Esophagus (tissue), 2 donors: Measurements from ENCODE around the gene COX4I1. TPM values are rescaled to one million over a fixed set of nuclear protein-coding genes. Genes with fewer than 3 reads are reported as not detected.

Experiments used
- H3K27ac ChIP-seq, 2 donors: one replicate each; pipeline ENCODE4 v1.5.1; 2013; ENCODE audit warnings: low read depth in 2 of 2, mild to moderate bottlenecking in 2 of 2, inconsistent platforms in 1 of 2, low read length in 1 of 2, moderate library complexity in 1 of 2
- H3K27me3 ChIP-seq, 2 donors: one replicate each; pipeline ENCODE4 v1.6.1; 2013; ENCODE audit warnings: low read length in 2 of 2, control low read depth in 1 of 2, mild to moderate bottlenecking in 1 of 2; ENCODE audit not compliant: insufficient read depth in 2 of 2, control insufficient read depth in 1 of 2
- H3K36me3 ChIP-seq, 2 donors: one replicate each; pipeline ENCODE4 v1.6.1; 2013; ENCODE audit warnings: low read length in 1 of 2; ENCODE audit not compliant: control insufficient read depth in 2 of 2, insufficient read depth in 2 of 2
- H3K4me1 ChIP-seq, 2 donors: one replicate each; pipeline ENCODE4 v1.6.1; 2013; ENCODE audit warnings: low read length in 1 of 2; ENCODE audit not compliant: control insufficient read depth in 2 of 2, insufficient read depth in 2 of 2
- H3K4me3 ChIP-seq, 2 donors: one replicate each; pipeline ENCODE4 v1.5.1; 2013; ENCODE audit warnings: low read length in 2 of 2, mild to moderate bottlenecking in 2 of 2, low read depth in 1 of 2, moderate library complexity in 1 of 2
- H3K9me3 ChIP-seq, 2 donors: one replicate each; pipeline ENCODE4 v1.6.1; 2013; ENCODE audit warnings: mild to moderate bottlenecking in 2 of 2, low read depth in 1 of 2, low read length in 1 of 2, moderate library complexity in 1 of 2; ENCODE audit not compliant: control insufficient read depth in 2 of 2, insufficient read depth in 1 of 2
- whole genome bisulfite sequencing, 2 donors: extraction: QIAGEN DNeasy Blood & Tissue Kit; methylation state at CpG; one replicate each; pipeline ENCODE4 v1.1.7; 2013; 5-methylcytosine and 5-hydroxymethylcytosine counted together
- polyA plus RNA-seq, 2 donors: library from polyadenylated mRNA; stranded (reverse); fragments of 200-250 nt; gene quantifications; one replicate each; pipeline ENCODE4 v1.2.3, GENCODE V29; 2013
- donor health status: healthy with polysubstance abuse.
- donor health status: Bipolar disorder and iron deficiency.

COX4I1 gene
- polyA plus RNA-seq, 2 donors = 884 to 1,078 TPM

- Histone ChIP-seq H3K4me1 (no peaks in the 10 kb centered on the region), H3K9me3 (no peaks in the 10 kb centered on the region), H3K27ac (no peak overlapping the region), H3K27me3 (peaks cover 0 to 3% of the 10 kb centered on the region in 2 donors), H3K36me3 (no peaks in the 10 kb centered on the region), H3K4me3 (no peak overlapping the region)
- 61 to 65% methylated on average over 8 of the region's 8 CpGs for WGBS, 2 donors
These were observed 33.7 kb upstream of the COX4I1 start for GRCh38 chr16:85765767-85766166.

- Histone ChIP-seq H3K4me1 (no peaks in the 10 kb centered on the region), H3K36me3 (no peaks in the 10 kb centered on the region), H3K27me3 (no peaks in the 10 kb centered on the region), H3K9me3 (no peaks in the 10 kb centered on the region), H3K4me3 (no peak overlapping the region), H3K27ac (no peak overlapping the region)
- WGBS, 2 donors = 48 to 60% methylated on average over 8 of the region's 8 CpGs
These were observed 32.0 kb upstream of the COX4I1 start for GRCh38 chr16:85767531-85767930.

GRCh38 chr16:85768199-85768598 is 31.3 kb upstream of the COX4I1 start:
- Histone ChIP-seq H3K27ac (no peak overlapping the region), H3K9me3 (no peaks in the 10 kb centered on the region), H3K36me3 (no peaks in the 10 kb centered on the region), H3K4me1 (no peaks in the 10 kb centered on the region), H3K27me3 (no peaks in the 10 kb centered on the region), H3K4me3 (no peak overlapping the region)
- WGBS, 2 donors = 56 to 66% methylated on average over 2 of the region's 2 CpGs

- 81 to 85% methylated on average over 6 of the region's 6 CpGs for WGBS, 2 donors
- H3K36me3 ChIP-seq = peaks cover 0 to 3% of the 10 kb centered on the region in 2 donors
- H3K9me3 ChIP-seq = no peaks in the 10 kb centered on the region
- H3K27me3 ChIP-seq = no peaks in the 10 kb centered on the region
- H3K27ac ChIP-seq = no peak overlapping the region
- no peak overlapping the region for H3K4me3 ChIP-seq
- no peaks in the 10 kb centered on the region for H3K4me1 ChIP-seq
These were observed 28.8 kb upstream of the COX4I1 start for GRCh38 chr16:85770741-85771140.

- no peak overlapping the region for H3K27ac ChIP-seq
- no peaks in the 10 kb centered on the region for H3K27me3 ChIP-seq
- H3K4me1 ChIP-seq = peaks cover 0 to 1% of the 10 kb centered on the region in 2 donors
- no peak overlapping the region for H3K4me3 ChIP-seq
- peaks cover 0 to 3% of the 10 kb centered on the region in 2 donors for H3K36me3 ChIP-seq
- 96 to 97% methylated on average over 6 of the region's 6 CpGs for WGBS, 2 donors
- no peaks in the 10 kb centered on the region for H3K9me3 ChIP-seq
These were observed 26.5 kb upstream of the COX4I1 start for GRCh38 chr16:85773044-85773443.

- peaks cover 0 to 10% of the 10 kb centered on the region in 2 donors for H3K36me3 ChIP-seq
- H3K27me3 ChIP-seq = no peaks in the 10 kb centered on the region
- H3K27ac ChIP-seq = no peak overlapping the region
- H3K4me3 ChIP-seq = no peak overlapping the region
- H3K4me1 ChIP-seq = peaks cover 0 to 3% of the 10 kb centered on the region in 2 donors
- WGBS, 2 donors = 78 to 79% methylated on average over 6 of the region's 6 CpGs
- H3K9me3 ChIP-seq = no peaks in the 10 kb centered on the region
These were observed 25.4 kb upstream of the COX4I1 start for GRCh38 chr16:85774136-85774535.

- no peaks in the 10 kb centered on the region for H3K27me3 ChIP-seq
- WGBS, 2 donors = 92 to 95% methylated on average over 8 of the region's 8 CpGs
These were observed 24.7 kb upstream of the COX4I1 start for GRCh38 chr16:85774811-85775210.

GRCh38 chr16:85777583-85778310 is 21.7 kb upstream of the COX4I1 start:
- 55 to 58% methylated on average over 4 of the region's 4 CpGs for WGBS, 2 donors
- Histone ChIP-seq H3K4me1 (peaks cover 2 to 3% of the 10 kb centered on the region in 2 donors), H3K27ac (peak overlapping the region in 1 of 2 donors; percentile 23), H3K27me3 (no peaks in the 10 kb centered on the region), H3K4me3 (no peak overlapping the region), H3K9me3 (no peaks in the 10 kb centered on the region), H3K36me3 (peaks cover 6 to 26% of the 10 kb centered on the region in 2 donors)

More at GRCh38 chr16:85774811-85775210, 24.7 kb upstream of the COX4I1 start:
- peaks cover 0 to 3% of the 10 kb centered on the region in 2 donors for H3K4me1 ChIP-seq
- H3K4me3 ChIP-seq = no peak overlapping the region
- peaks cover 5 to 13% of the 10 kb centered on the region in 2 donors for H3K36me3 ChIP-seq
- no peak overlapping the region for H3K27ac ChIP-seq
- no peaks in the 10 kb centered on the region for H3K9me3 ChIP-seq

- Histone ChIP-seq H3K36me3 (peaks cover 9 to 31% of the 10 kb centered on the region in 2 donors), H3K27ac (no peak overlapping the region), H3K4me1 (peaks cover 2 to 3% of the 10 kb centered on the region in 2 donors), H3K9me3 (no peaks in the 10 kb centered on the region), H3K27me3 (no peaks in the 10 kb centered on the region), H3K4me3 (no peak overlapping the region)
- WGBS, 2 donors = 73 to 78% methylated on average over 12 of the region's 12 CpGs
These were observed 20.6 kb upstream of the COX4I1 start for GRCh38 chr16:85778873-85779272.

- Histone ChIP-seq H3K27me3 (no peaks in the 10 kb centered on the region), H3K4me3 (no peak overlapping the region), H3K36me3 (peaks cover 9 to 33% of the 10 kb centered on the region in 2 donors), H3K27ac (no peak overlapping the region), H3K4me1 (peaks cover 2 to 3% of the 10 kb centered on the region in 2 donors), H3K9me3 (no peaks in the 10 kb centered on the region)
- WGBS, 2 donors = 89 to 90% methylated on average over 26 of the region's 26 CpGs
These were observed 19.2 kb upstream of the COX4I1 start for GRCh38 chr16:85780281-85780680.
